Activated gamma-delta T cell treated with Interleukin-2 at 50 U/mL for 16 hours (primary cell): Measurements from ENCODE around the gene FUS.
"Not testable (repeated sequence)": the region's sequence is repeated elsewhere in the genome, so short reads cannot be mapped to it uniquely, and the experiment has no call there.

ENCODE experiments used
- DNase-seq: peaks from one replicate; pipeline ENCODE4 v3.0.0-alpha.2; 2020

The FUS gene

DNA sequence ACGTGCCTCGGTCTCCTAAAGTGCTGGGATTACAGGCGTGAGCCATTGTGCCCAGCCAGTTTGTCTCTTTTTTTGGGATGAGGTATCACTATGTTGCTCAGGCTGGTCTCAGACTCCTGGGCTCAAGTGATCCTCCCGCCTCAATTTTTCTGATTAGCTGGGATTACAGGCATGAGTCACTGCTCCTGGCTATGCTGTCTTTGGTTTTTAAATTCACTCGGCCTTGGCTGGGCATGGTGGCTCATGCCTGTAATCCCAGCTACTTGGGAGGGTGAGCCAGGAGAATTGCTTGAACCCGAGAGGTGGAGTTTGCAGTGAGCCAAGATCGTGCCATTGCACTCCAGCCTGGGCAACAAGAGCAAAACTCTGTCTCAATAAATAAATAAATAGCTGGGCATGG lies 35.5 kb upstream of the FUS start:
- not testable (repeated sequence) for DNase-seq

GRCh38 chr16:31145398-31145990 lies 34.4 kb upstream of the FUS start:
- DNase-seq: no peak

DNA sequence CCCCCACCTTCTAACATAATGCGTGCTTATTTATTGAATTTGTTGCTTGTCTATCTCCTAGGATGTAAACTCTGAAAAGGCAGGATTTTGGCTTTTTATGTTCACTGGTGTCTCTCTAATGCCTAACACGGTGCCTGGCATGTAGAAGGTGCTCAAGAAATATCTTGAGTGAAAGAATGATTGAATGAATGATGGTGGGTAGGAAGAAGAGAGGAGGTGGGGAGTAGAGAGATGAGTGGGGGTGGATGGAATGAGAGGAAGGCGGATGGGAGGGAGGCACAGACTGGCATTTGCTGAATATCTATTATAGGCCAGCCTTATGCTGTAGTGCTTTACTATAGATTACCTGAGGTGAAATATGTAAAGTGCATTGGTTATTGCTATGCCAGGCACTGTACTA lies 32.4 kb upstream of the FUS start:
- DNase-seq: no peak

DNA sequence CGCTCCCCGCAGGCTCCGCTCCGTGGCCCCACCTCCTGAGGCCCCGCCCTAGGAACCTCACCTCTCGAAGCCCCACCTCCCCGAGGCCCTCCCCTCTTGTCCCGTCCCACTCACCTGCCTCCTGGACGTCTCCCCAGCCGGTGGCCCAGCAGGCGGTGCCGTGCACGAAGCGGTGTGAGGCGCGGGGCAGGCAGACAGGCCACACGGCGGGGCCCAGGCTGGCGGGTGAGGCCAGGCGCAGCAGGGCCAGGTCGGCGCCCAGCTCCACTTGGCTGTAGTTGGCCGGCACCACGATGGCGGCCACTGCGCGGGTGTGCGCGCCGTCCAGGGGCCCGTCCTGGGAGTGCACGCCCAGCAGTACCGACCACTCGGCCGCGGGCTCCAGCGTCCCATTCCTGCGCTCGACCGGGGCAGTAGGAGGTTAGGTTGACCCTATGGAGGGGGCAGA lies 31.6 kb upstream of the FUS start:
- no peak for DNase-seq

GRCh38 chr16:31148896-31149295 lies 31.0 kb upstream of the FUS start:
- no peak for DNase-seq

DNA sequence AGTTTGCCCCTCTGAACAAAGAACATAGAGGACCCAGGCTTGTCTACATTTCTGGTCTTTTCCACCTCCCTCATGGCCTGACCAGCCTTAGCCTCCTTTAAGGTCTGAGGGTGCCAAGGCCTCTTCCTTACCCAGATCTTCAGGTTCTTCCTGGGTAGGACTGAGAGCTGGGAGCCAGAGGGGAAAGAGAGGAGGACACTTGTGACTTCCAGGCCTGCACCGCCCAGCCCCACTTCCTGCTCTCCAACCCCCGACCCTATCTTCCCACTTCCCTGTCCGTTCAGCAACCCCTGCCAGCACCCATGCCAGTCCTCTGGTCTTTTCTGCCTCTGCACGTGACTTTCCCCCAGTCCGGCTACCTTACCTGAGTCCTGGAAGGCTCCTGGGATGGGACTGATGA lies 30.6 kb upstream of the FUS start:
- DNase-seq: no peak

- no peak for DNase-seq
Observed at GRCh38 chr16:31149894-31150890, 29.7 kb upstream of the FUS start, which contains the start of gene PRSS36. Gene PRSS36, minus strand, starts transcription at chr16:31150066. Its CDS starts 31 bp downstream, at chr16:31150035.

DNA sequence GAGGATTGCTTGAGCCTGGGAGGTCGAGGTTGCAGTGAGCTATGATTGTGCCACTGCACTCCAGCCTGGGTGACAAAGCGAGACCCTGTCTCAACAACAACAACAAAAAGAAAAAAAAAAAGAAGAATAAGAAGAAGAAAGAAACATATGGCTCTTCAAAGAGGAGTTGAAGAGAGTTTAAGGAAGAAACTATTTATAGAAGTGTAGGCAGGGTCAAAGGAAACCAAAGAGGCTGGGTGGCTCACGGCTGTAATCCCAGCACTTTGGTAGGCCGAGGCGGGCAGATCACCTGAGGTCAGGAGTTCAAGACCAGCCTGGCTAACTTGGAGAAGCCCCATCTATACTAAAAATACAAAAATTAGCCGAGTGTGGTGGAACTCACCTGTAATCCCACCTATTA lies 29.0 kb upstream of the FUS start:
- not testable (repeated sequence) for DNase-seq

DNA sequence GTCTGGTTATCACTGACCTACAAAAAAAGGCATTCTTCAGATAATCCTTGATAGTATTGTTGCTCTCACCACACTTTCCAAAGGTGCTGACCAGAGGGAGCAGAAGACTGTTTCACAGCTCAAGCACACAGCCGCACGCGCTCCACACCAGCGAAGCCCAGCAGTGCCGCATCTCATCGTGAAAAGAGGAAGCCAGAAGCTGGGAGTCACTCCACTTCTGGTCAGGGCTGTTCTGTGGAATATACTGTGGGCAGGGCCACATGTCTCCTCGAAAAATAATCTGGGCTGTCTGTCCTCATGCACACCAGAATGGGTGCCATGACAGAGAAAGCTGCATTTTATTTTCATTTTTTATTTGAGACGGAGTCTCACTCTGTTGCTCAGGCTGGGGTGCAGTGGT lies 22.8 kb upstream of the FUS start:
- DNase-seq: no peak

DNA sequence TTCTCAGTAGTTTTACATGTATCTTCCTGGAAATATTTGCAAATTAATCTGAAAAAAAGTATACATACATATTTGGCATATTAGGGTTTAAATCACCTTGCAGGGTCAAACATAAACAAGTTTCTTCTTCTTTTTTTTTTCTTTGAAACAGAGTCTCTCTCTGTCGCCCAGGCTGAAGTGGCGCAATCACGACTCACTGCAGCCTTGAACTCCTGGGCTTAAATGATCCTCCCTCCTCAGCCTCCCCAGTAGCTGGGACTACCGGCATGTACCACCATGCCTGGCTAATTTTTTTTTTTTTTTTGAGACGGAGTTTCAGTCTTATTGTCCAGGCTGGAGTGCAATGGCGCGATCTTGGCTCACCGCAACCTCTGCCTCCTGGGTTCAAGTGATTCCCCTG lies 12.6 kb upstream of the FUS start:
- DNase-seq: no peak

DNA sequence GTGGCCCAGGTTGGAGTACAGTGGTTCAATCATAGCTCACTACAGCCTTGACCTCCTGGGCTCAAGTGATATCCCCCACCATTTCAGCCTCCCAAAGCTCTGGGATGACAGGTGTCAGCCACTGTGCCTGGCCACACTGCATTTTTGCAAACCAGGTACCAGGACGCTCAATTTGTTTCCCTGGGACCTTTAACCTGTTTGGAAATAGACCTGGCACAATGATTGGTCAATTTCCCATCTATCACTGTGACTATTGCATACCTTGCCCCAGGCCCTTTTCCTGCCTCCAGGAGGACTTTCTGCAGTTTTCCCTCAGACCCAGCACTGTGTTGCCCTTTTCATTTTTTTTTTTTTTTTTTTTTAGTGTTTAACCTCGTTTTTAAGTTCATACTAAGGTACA lies 11.1 kb upstream of the FUS start:
- DNase-seq: no peak

DNA sequence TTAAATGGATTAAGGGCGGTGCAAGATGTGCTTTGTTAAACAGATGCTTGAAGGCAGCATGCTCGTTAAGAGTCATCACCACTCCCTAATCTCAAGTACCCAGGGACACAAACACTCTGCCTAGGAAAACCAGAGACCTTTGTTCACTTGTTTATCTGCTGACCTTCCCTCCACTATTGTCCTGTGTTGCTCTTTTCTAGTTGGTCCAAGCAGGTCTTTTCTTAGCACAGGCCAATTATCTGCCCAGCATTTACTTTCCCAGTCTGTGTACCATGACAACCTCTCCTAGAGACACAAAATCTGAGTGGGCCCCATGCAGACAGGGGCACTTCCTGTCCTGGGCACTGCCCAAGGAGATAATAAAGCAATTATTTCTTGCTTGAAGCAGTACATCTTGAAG lies 9.9 kb upstream of the FUS start:
- DNase-seq: not testable (repeated sequence)

GRCh38 chr16:31177136-31177535 lies 2.8 kb upstream of the FUS start:
- peak; percentile 42 for DNase-seq

GRCh38 chr16:31179219-31179746 lies 656 bp upstream of the FUS start:
- no peak for DNase-seq

- DNase-seq: no peak
Observed at GRCh38 chr16:31181102-31181830, 1.3 kb downstream of the FUS start.

DNA sequence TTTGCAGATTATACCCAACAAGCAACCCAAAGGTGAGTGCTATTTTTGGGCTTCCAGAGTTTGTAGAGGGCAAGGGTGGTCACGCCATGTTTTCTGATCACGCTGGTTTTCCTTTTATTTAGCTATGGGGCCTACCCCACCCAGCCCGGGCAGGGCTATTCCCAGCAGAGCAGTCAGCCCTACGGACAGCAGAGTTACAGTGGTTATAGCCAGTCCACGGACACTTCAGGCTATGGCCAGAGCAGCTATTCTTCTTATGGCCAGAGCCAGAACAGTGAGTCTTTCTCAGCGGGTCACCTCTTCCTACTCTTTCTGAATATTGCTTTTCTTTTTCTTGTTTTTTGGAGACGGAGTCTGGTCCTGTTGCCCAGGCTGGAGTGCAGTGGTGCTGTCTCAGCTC lies 2.5 kb downstream of the FUS start:
- DNase-seq: no peak

DNA sequence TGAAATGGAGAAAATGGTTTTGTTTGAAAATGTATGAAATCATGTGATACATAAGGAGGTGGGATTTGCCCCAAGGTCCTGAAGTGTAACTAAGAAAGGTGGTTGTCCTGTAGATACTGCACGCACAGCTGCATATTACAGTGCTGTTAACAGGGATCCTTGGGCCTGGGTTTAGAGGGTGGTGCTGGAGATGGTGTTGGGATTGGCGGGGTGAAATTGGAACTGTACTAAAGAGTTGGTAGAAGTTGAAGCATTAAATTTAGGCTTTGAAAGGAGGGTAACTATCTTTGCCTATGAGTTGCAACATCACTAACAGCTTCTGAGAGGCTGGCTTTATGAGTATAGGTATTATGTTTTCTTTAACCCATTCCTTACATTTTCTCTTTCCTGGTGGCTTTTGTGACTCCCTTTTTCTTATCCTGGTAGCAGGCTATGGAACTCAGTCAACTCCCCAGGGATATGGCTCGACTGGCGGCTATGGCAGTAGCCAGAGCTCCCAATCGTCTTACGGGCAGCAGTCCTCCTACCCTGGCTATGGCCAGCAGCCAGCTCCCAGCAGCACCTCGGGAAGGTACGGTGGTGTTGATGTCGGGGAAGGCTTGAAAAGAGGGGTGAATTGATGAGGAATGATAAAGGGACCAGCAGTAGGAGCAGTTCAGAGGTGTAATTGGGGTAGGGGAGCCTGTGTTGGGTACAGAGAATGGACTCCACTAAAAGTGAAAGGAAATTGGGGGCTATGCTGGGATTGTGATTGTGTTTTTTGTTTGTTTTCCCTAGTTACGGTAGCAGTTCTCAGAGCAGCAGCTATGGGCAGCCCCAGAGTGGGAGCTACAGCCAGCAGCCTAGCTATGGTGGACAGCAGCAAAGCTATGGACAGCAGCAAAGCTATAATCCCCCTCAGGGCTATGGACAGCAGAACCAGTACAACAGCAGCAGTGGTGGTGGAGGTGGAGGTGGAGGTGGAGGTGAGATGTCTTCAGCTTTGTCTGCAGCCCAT lies 3.8 kb downstream of the FUS start:
- no peak for DNase-seq

GRCh38 chr16:31184888-31185287 lies 4.9 kb downstream of the FUS start:
- no peak for DNase-seq

DNA sequence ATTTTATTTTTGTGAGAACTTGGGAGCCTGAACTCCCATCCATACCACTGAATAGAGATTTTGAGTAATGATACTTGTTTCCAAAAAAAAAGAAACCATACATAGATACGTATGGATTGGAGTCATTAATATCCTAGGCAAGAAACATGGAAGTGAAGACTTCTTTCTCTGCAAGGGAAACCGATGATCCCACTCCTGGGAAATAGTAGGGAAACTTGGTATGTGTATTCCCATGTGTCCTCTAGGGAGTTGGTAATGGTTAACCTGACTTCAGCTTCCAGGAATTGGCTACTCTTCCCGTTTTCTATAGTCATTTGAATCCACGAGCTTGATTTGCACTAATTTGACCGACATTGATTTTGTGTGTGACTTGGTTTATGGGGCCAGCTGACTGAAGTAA lies 5.4 kb downstream of the FUS start:
- no peak for DNase-seq

DNA sequence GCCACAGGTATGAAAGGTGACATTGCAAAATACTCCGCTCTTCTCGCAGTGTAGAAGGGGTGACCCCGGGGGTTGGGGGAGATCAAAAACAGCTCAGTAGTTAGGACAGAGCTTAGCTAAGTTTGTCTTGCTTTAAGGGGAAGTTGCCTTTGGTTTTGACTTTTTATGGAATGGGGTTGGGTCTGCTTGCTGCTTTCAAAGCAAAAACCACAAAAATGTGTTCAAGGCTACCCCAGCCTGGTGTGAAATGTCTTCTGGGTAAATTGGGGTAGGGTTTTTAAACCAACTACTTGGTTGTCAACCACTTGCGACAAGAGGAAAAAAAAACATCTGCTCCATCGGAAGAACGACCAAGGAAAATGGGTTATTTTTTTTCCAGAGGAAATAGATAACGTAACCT lies 6.2 kb downstream of the FUS start:
- DNase-seq: no peak

DNA sequence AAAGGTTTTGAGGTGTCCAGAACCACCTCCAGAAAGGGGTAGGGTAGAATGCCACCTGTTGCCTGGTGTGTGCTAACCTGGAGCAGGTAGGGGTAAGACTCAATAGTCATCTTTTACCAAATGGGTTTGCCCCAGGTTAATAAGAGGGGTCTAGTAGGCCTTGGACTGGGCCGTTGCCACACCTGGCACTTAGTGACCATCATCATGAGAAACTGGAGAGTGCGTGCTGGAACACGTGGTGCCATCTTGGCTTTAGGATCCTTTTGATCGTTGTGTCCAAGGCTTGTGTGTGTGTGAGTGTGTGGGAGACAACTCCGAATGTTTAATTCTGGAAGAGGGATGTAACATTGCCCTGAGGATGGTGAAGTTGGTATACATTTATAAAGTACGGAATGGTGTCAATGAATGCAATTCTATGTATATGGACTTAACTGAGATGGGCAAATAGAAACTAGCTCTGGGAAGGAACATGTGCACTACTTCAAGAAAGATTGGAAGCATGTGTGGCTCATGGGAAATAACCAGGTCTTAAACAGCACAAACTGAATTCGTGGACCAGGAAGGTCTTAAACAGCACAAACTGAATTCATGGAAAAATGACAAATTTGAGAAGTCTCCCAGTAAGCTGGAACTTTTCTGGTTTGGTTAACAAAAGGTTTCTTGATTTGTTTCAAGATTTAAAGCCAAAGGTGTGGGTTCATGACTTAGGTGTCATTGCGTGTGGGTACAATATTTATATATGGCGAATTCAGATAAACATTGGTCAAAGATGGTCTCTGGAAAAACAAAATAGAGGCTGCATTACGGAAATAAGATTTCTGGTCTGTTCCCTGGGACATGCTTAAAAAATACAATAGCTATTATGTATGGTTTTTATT lies 7.2 kb downstream of the FUS start:
- DNase-seq: no peak
